GM10266 (cell line): ENCODE results near the gene PID1.

Source experiments
- DNase-seq: peaks from one replicate; pipeline ENCODE4 v3.0.0; 2012; ENCODE audit errors: extremely low spot score
- TF ChIP-seq, protein P1 (sequence below): IDR thresholded peaks from 2 replicates; pipeline ENCODE4 v1.5.1; 2012; ENCODE audit warnings: mild to moderate bottlenecking, low read depth; ENCODE audit not compliant: control insufficient read depth, insufficient read depth; ENCODE audit errors: missing control alignments

PID1 gene

GRCh38 chr2:229297247-229297646 is 26.2 kb upstream of the PID1 start:
- TF ChIP-seq, protein P1, sequence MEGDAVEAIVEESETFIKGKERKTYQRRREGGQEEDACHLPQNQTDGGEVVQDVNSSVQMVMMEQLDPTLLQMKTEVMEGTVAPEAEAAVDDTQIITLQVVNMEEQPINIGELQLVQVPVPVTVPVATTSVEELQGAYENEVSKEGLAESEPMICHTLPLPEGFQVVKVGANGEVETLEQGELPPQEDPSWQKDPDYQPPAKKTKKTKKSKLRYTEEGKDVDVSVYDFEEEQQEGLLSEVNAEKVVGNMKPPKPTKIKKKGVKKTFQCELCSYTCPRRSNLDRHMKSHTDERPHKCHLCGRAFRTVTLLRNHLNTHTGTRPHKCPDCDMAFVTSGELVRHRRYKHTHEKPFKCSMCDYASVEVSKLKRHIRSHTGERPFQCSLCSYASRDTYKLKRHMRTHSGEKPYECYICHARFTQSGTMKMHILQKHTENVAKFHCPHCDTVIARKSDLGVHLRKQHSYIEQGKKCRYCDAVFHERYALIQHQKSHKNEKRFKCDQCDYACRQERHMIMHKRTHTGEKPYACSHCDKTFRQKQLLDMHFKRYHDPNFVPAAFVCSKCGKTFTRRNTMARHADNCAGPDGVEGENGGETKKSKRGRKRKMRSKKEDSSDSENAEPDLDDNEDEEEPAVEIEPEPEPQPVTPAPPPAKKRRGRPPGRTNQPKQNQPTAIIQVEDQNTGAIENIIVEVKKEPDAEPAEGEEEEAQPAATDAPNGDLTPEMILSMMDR: no peak
- DNase-seq: no peak

DNA sequence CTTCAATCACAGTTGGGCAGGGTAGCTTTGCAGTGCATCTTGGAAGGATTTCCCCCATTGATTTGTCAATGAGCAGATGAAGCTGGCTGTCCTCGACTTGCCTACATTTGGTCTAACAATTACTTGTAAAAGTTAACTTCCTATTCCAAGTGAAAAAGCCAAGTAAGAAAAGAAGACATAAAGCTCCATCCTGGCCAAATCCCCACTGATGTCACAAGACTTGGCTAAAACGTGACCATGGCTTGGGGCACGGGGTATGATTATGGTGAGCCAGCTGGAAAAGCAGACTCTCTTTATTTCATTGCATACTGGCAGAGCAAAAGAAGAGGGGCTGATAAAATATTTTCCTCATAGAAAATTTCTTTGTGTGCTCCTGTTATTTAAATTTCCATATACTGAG is 25.4 kb upstream of the PID1 start:
- TF ChIP-seq, protein P1: no peak
- no peak for DNase-seq

GRCh38 chr2:229296016-229296415 is 24.9 kb upstream of the PID1 start:
- no peak for DNase-seq
- TF ChIP-seq, protein P1: no peak

DNA sequence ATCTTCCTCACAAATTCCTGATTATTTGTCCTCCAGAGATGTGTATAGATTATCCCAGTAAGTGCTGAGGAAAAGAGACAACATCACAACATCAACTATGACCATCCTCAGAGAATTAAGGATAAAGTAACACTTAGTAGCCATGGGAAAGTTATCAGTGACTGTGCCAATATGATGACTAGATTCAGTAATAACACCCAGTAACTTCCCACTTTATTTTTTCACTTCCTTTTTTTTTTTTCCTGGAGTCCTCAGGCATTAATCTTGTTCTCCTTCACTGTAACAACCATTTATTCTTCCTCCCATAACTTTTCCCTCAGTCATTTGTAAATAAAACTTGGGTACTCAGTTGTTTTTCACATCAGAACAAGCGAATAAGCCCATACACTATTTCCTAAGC is 16.7 kb upstream of the PID1 start:
- no peak for DNase-seq
- TF ChIP-seq, protein P1: no peak

DNA sequence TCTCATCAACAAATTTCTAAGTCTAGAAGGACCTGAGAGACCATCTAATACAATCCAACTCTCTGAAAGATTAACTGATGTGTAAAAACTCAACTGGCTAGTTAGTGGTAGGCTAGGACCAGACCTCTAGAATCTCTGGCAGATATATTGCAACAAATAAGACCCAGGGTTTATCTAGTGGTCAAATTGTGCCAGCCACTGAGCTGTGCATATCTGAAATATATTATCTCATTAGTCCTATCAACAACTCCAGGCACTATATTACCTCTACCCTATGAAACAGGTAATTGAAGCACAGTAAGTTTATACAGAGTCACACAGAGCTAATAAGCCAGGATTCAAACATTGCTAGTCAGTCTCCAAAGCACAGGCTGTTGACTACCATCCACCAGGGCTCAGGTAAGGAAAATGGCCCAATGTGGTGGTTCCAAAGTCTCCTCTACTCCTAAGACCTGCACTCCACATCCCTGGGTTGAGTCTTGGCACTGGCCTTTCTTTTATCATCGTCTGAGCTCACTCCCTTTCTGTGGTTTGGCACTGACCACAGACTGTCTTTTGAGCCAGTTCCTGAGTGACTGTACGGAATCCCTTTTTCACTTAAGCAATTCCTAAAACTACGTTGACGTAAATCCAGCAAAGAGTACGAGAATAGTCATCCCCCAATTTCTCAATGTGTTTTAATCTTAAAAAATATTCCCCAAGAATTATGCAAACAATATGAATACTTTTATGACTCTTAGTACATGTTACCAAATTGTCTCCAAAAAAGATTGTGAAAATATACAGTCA is 11.9 kb upstream of the PID1 start:
- DNase-seq: no peak
- TF ChIP-seq, protein P1: no peak

GRCh38 chr2:229279516-229279915 is 8.4 kb upstream of the PID1 start:
- TF ChIP-seq, protein P1: no peak
- no peak for DNase-seq

- TF ChIP-seq, protein P1: no peak
- DNase-seq: no peak
Observed at GRCh38 chr2:229275506-229275905, 4.4 kb upstream of the PID1 start.
